Heart left ventricle (tissue), 13 donors: ENCODE results near the gene DKKL1.

Source experiments
- POLR2A ChIP-seq, 2 donors: fragments of 450-650 bp; IDR thresholded peaks; one replicate each; pipeline ENCODE4 v1.6.1; 2017; ENCODE audit warnings: antibody characterized with exemption in 2 of 2, mild to moderate bottlenecking in 2 of 2, moderate library complexity in 2 of 2
- TF ChIP-seq, protein P1 (sequence below), 12 donors: fragments of 200-600 bp; sonication (generic) in 4 of 12; IDR thresholded peaks; one replicate each; pipeline versions ENCODE4 v1.5.0 to v1.8.0; 2018 to 2022; ENCODE audit warnings: antibody characterized with exemption in 12 of 12, mild to moderate bottlenecking in 5 of 12
- donor health status: ischemic (EF 13 %, LVEDD 7.1; RV severe dilation, severe dysfunction).
- donor health status: DM: no; HTN: yes; CAD: no.
- donor health status: DM: no; HTN: no; CAD: no.
- donor health status: ischemic (EF 25% LVEDD 6.9; RV normal size, moderate dysfunction).
- donor health status: ischemic (EF 25% LVEDD 5.7; RV mildly dilated, moderate dysfunction).
- donor health status: ischemic (EF 35%, LVEDD 5.7; RV mildly dilated, moderate dysfunction).
- donor health status: nonischemic (EF 11% LVEDD 7.7; RV severe dilation, severe dysfunction).
- donor health status: DM: yes; HTN: yes; CAD: no.
- donor health status: PGD.
- donor health status: ischemic (EF 29% LVEDD 5.4; RV normal size, mild dysfunction).
- donor health status: nonischemic (EF 23%, LVEDD 6.1; RV moderate dilation, normal function).

DNA sequence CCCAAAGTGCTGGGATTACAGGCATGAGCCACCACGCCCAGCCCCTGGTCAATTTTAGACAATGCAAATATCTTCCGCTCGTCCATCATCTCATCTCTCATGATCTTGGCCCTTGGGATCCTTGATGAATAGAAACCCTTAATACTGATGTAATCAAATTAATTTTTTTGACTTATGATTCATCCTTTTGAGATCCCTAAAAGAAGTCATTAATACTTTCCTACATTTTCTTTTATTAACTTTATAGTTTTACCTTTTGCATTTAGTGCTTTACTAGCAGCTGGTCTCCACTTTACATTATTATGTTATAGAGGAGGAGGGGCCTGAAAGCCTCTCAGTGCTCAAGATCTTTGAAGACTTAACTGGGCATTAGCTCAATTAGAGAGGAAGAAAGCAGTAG is 16.7 kb downstream of the DKKL1 start:
- TF ChIP-seq, protein P1, sequence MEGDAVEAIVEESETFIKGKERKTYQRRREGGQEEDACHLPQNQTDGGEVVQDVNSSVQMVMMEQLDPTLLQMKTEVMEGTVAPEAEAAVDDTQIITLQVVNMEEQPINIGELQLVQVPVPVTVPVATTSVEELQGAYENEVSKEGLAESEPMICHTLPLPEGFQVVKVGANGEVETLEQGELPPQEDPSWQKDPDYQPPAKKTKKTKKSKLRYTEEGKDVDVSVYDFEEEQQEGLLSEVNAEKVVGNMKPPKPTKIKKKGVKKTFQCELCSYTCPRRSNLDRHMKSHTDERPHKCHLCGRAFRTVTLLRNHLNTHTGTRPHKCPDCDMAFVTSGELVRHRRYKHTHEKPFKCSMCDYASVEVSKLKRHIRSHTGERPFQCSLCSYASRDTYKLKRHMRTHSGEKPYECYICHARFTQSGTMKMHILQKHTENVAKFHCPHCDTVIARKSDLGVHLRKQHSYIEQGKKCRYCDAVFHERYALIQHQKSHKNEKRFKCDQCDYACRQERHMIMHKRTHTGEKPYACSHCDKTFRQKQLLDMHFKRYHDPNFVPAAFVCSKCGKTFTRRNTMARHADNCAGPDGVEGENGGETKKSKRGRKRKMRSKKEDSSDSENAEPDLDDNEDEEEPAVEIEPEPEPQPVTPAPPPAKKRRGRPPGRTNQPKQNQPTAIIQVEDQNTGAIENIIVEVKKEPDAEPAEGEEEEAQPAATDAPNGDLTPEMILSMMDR (IDR thresholded peaks at IDR 0.05): no peak
- no peak for TF ChIP-seq POLR2A (IDR thresholded peaks at IDR 0.05)
